Astrocyte (in vitro differentiated cells and primary cell): ENCODE results near the gene ALPI.

Experiments
- CTCF ChIP-seq: IDR thresholded peaks from 2 replicates; pipeline ENCODE4 v1.5.1; 2011; ENCODE audit warnings: low read depth, mild to moderate bottlenecking, inconsistent platforms, low read length, moderate library complexity; ENCODE audit not compliant: insufficient read depth
- EZH2 ChIP-seq: IDR thresholded peaks from 2 replicates; pipeline ENCODE4 v1.6.1; 2012; ENCODE audit warnings: mild to moderate bottlenecking, low read length, inconsistent platforms; ENCODE audit not compliant: insufficient read depth

DNA sequence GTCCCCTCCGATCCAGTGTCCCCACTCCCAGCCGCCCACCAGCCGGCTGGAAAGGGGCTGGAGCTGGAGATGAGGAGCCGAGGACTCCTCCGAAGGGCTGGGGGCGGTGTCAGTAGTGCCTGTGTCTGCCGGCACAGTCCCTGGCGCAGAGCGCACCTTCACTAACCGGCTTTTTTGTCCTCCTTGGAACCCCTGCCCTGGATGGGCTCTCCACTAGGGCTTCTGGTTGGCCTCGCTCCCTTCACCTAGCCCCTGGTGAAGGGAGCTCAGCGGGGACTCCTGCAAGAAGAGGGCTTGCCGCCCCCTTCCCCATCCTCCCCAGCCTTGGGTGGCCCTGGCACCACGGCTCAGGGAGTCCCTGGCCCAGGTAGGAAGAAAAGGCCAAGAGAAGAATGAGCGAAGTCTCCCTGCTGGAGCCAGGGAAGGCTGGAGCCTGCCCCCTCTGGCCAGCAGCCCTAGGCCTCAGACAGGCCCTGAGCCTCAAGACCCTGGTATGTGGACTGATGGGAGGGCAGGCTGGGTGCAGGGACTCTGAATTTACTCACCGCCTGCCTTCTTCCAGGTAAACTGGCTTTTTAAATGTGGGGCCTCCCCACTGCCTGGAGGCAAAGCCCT lies 32.3 kb downstream of the ALPI start:
- TF ChIP-seq CTCF = no peak
- peak; percentile 49 for TF ChIP-seq EZH2
